Bronchial epithelial cell (primary cell): ENCODE data around the gene KRTAP20-1. TPM values are rescaled to one million over a fixed set of nuclear protein-coding genes. Genes with fewer than 3 reads are reported as not detected.

Experiments used
- DNase-seq: peaks from one replicate; pipeline ENCODE4 v3.0.0-alpha.2; 2010; ENCODE audit warnings: low read depth
- FAIRE-seq: peaks from 2 replicates; lab custom pipeline; 2011; peaks lifted over from hg19 to GRCh38; lab: Jason Lieb, UNC
- H3K27me3 ChIP-seq: 2 replicates; pipeline ENCODE4 v1.5.1; 2011; ENCODE audit warnings: low read length; ENCODE audit not compliant: control insufficient read depth, insufficient read depth
- H3K36me3 ChIP-seq: 2 replicates; pipeline ENCODE4 v1.5.1; 2011; ENCODE audit warnings: low read length; ENCODE audit not compliant: control insufficient read depth, insufficient read depth
- H3K4me3 ChIP-seq: 2 replicates; pipeline ENCODE4 v1.5.1; 2011; ENCODE audit warnings: mild to moderate bottlenecking, low read depth, low read length, control low read depth
- CTCF ChIP-seq: IDR thresholded peaks from 2 replicates; pipeline ENCODE4 v1.5.1; 2011; ENCODE audit warnings: mild to moderate bottlenecking, moderate library complexity, low read length, control low read depth, inconsistent platforms; ENCODE audit not compliant: insufficient read depth, severe bottlenecking
- total RNA-seq: library from RNA; depleted of rRNA; stranded (reverse); fragments of >200 nt; gene quantifications from 2 replicates; pipeline ENCODE4 v1.2.1, GENCODE V29; 2014

Gene KRTAP20-1
- total RNA-seq, 1 donor from 2014 or later = not detected

- FAIRE-seq (no peak), DNase-seq (no peak)
- no peaks in the 10 kb centered on the region for H3K27me3 ChIP-seq
- H3K36me3 ChIP-seq = no peaks in the 10 kb centered on the region
- no peak within 1 kb of the TSS for H3K4me3 ChIP-seq
- TF ChIP-seq CTCF = no peak
Measured at GRCh38 chr21:30642564-30642963, 26.3 kb downstream of the KRTAP20-1 start, which contains the start of gene KRTAP20-3. KRTAP20-3 (plus strand) TSS chr21:30642864.

- DNase-seq = no peak
- no peak for FAIRE-seq
- H3K27me3 ChIP-seq = no peaks in the 10 kb centered on the region
- H3K36me3 ChIP-seq = no peaks in the 10 kb centered on the region
- TF ChIP-seq CTCF = no peak
- no peak overlapping the region for H3K4me3 ChIP-seq
Measured at GRCh38 chr21:30646904-30647414, 30.7 kb downstream of the KRTAP20-1 start.

- DNase-seq (no peak), FAIRE-seq (no peak)
- H3K27me3 ChIP-seq = no peaks in the 10 kb centered on the region
- no peaks in the 10 kb centered on the region for H3K36me3 ChIP-seq
- no peak for TF ChIP-seq CTCF
- H3K4me3 ChIP-seq = no peak overlapping the region
Measured at GRCh38 chr21:30652891-30653290, 36.7 kb downstream of the KRTAP20-1 start.

Other genes with a start within 250 kb of the KRTAP20-1 start
- gene KRTAP13-2, start 244.2 kb upstream of the KRTAP20-1 start, total RNA-seq = not detected in 2 replicates
- not detected in 2 replicates for gene KRTAP13-1, start 220.4 kb upstream of the KRTAP20-1 start, total RNA-seq
- not detected in 2 replicates for gene KRTAP13-3, start 190.5 kb upstream of the KRTAP20-1 start, total RNA-seq
- gene KRTAP13-4, start 186.2 kb upstream of the KRTAP20-1 start, total RNA-seq = not detected in 2 replicates
- gene KRTAP15-1, start 176.2 kb upstream of the KRTAP20-1 start, total RNA-seq = not detected in 2 replicates
- not detected in 2 replicates for gene KRTAP19-1, start 136.1 kb upstream of the KRTAP20-1 start, total RNA-seq
- not detected in 2 replicates for gene KRTAP19-2, start 129.0 kb upstream of the KRTAP20-1 start, total RNA-seq
- gene KRTAP19-3, start 124.4 kb upstream of the KRTAP20-1 start, total RNA-seq = not detected in 2 replicates
- gene KRTAP19-4, start 119.3 kb upstream of the KRTAP20-1 start, total RNA-seq = not detected in 2 replicates
- not detected in 2 replicates for gene KRTAP19-5, start 114.3 kb upstream of the KRTAP20-1 start, total RNA-seq
- gene KRTAP19-6, start 74.6 kb upstream of the KRTAP20-1 start, total RNA-seq = not detected in 2 replicates
- not detected in 2 replicates for gene KRTAP19-7, start 55.1 kb upstream of the KRTAP20-1 start, total RNA-seq
- gene KRTAP22-2, start 26.0 kb upstream of the KRTAP20-1 start, total RNA-seq = not detected in 2 replicates
- gene KRTAP6-3, start 24.0 kb upstream of the KRTAP20-1 start, total RNA-seq = not detected in 2 replicates
- gene KRTAP6-2, start 17.5 kb upstream of the KRTAP20-1 start, total RNA-seq = not detected in 2 replicates
- not detected in 2 replicates for gene KRTAP22-1, start 15.3 kb upstream of the KRTAP20-1 start, total RNA-seq
- not detected in 2 replicates for gene KRTAP6-1, start 2.5 kb upstream of the KRTAP20-1 start, total RNA-seq
- not detected in 2 replicates for gene KRTAP20-4, start 4.2 kb downstream of the KRTAP20-1 start, total RNA-seq
- gene KRTAP20-2, start 18.8 kb downstream of the KRTAP20-1 start, total RNA-seq = not detected in 2 replicates
- not detected in 2 replicates for gene KRTAP20-3, start 26.4 kb downstream of the KRTAP20-1 start, total RNA-seq
- gene KRTAP21-3, start 102.4 kb downstream of the KRTAP20-1 start, total RNA-seq = not detected in 2 replicates
- gene KRTAP21-2, start 130.8 kb downstream of the KRTAP20-1 start, total RNA-seq = not detected in 2 replicates
- not detected in 2 replicates for gene KRTAP21-1, start 139.0 kb downstream of the KRTAP20-1 start, total RNA-seq
- not detected in 2 replicates for gene KRTAP8-1, start 196.8 kb downstream of the KRTAP20-1 start, total RNA-seq
- not detected in 2 replicates for gene KRTAP7-1, start 213.3 kb downstream of the KRTAP20-1 start, total RNA-seq